Naive thymus-derived CD4-positive, alpha-beta T cell (primary cell): ENCODE measurements around the gene STX1A. TPM values are rescaled to one million over a fixed set of nuclear protein-coding genes. Genes with fewer than 3 reads are reported as not detected.
"Not testable (repeated sequence)": the region's sequence is repeated elsewhere in the genome, so short reads cannot be mapped to it uniquely, and the experiment has no call there.

Experiments
- ATAC-seq: fragments of 150-1000 bp; cut with Tn5 transposase; 2 replicates; pipeline ENCODE4 v1.10.0; 2021; ENCODE audit warnings: mild to moderate bottlenecking, moderate library complexity
- CTCF ChIA-PET: fragments of 350-600 bp; sonication (Branson Sonifier 250); formaldehyde crosslinking; loops from one replicate; lab custom pipeline; 2021; ENCODE audit warnings: antibody characterized with exemption; lab: Charles Lee
- POLR2A ChIA-PET: fragments of 350-600 bp; sonication (Branson Sonifier 250); formaldehyde crosslinking; loops from one replicate; lab custom pipeline; 2021; ENCODE audit warnings: antibody characterized with exemption, inconsistent platforms; lab: Charles Lee
- DNase-seq, 9 donors: peaks; one replicate each; pipeline versions ENCODE4 v3.0.0 to v3.0.0-alpha.2; 2020 to 2022; ENCODE audit warnings: mixed read lengths in 1 of 9
- H3K27ac ChIP-seq: one replicate; pipeline ENCODE4 v1.7.0; 2013; ENCODE audit warnings: mild to moderate bottlenecking, low read depth, low read length, moderate library complexity
- H3K27me3 ChIP-seq, 2 donors: one replicate each; pipeline ENCODE4 v1.7.0; 2013; ENCODE audit warnings: low read length in 2 of 2, mild to moderate bottlenecking in 2 of 2, moderate library complexity in 2 of 2; ENCODE audit not compliant: control insufficient read depth in 2 of 2, insufficient read depth in 2 of 2
- H3K36me3 ChIP-seq, 3 experiments: 1 replicate in 2 of 3; 2 replicates in 1 of 3; pipeline ENCODE4 v1.7.0; 2013; ENCODE audit warnings: low read length in 3 of 3, mild to moderate bottlenecking in 3 of 3, moderate library complexity in 1 of 3; ENCODE audit not compliant: insufficient read depth in 3 of 3, control insufficient read depth in 2 of 3
- H3K4me1 ChIP-seq, 2 donors: one replicate each; pipeline ENCODE4 v1.7.0; 2013; ENCODE audit warnings: low read length in 2 of 2, mild to moderate bottlenecking in 2 of 2, moderate library complexity in 1 of 2; ENCODE audit not compliant: control insufficient read depth in 2 of 2, insufficient read depth in 2 of 2
- H3K4me3 ChIP-seq: 2 replicates; pipeline ENCODE4 v1.7.0; 2013; ENCODE audit warnings: mild to moderate bottlenecking, low read length
- H3K9me3 ChIP-seq, 3 experiments: 1 replicate in 2 of 3; 2 replicates in 1 of 3; pipeline ENCODE4 v1.7.0; 2013; ENCODE audit warnings: low read length in 3 of 3; ENCODE audit not compliant: control insufficient read depth in 2 of 3
- H3K27ac Mint-ChIP-seq, 9 donors: one replicate each; pipeline ENCODE4 v1.8.0; 2020 to 2022; ENCODE audit warnings: mixed read lengths in 9 of 9, mild to moderate bottlenecking in 8 of 9, moderate library complexity in 5 of 9, inconsistent platforms in 2 of 9
- H3K27me3 Mint-ChIP-seq, 5 donors: one replicate each; pipeline ENCODE4 v1.8.0; 2021 to 2022; ENCODE audit warnings: mixed read lengths in 5 of 5, mild to moderate bottlenecking in 1 of 5
- H3K36me3 Mint-ChIP-seq, 5 donors: one replicate each; pipeline ENCODE4 v1.8.0; 2020 to 2022; ENCODE audit warnings: mixed read lengths in 5 of 5, mild to moderate bottlenecking in 3 of 5, inconsistent platforms in 1 of 5
- H3K4me1 Mint-ChIP-seq, 7 donors: one replicate each; pipeline ENCODE4 v1.8.0; 2020 to 2022; ENCODE audit warnings: mixed read lengths in 7 of 7, mild to moderate bottlenecking in 3 of 7, inconsistent platforms in 1 of 7
- H3K4me3 Mint-ChIP-seq, 10 donors: one replicate each; pipeline ENCODE4 v1.8.0; 2020 to 2022; ENCODE audit warnings: mild to moderate bottlenecking in 10 of 10, mixed read lengths in 10 of 10, moderate library complexity in 6 of 10, inconsistent platforms in 2 of 10
- H3K9me3 Mint-ChIP-seq, 11 donors: one replicate each; pipeline ENCODE4 v1.8.0; 2020 to 2022; ENCODE audit warnings: mixed read lengths in 11 of 11, mild to moderate bottlenecking in 4 of 11, inconsistent platforms in 1 of 11, moderate library complexity in 1 of 11
- intact Hi-C, 2 donors: fragments of 100-400 bp; cut with micrococcal nuclease; formaldehyde crosslinking; loops; one replicate each; pipeline ENCODE4 v1.15.1; 2023
- polyA plus RNA-seq, 2 donors: library from polyadenylated mRNA; unstranded; fragments of 300-500 nt; fragmentation: Illumina TruSeq; gene quantifications; one replicate each; pipeline ENCODE4 v1.2.3, GENCODE V29; 2021
- total RNA-seq, 6 experiments: library from RNA in 5 of 6; stranded (reverse) in 5 of 6; gene quantifications; 1 replicate in 5 of 6; 2 replicates in 1 of 6; pipeline ENCODE4 v1.2.3 and lab custom pipeline; 2021 to 2026

Gene STX1A
- total and polyA plus RNA-seq, 7 experiments from 2014 or later, result 1.2 to 13.4 (median 9.8) TPM

DNA sequence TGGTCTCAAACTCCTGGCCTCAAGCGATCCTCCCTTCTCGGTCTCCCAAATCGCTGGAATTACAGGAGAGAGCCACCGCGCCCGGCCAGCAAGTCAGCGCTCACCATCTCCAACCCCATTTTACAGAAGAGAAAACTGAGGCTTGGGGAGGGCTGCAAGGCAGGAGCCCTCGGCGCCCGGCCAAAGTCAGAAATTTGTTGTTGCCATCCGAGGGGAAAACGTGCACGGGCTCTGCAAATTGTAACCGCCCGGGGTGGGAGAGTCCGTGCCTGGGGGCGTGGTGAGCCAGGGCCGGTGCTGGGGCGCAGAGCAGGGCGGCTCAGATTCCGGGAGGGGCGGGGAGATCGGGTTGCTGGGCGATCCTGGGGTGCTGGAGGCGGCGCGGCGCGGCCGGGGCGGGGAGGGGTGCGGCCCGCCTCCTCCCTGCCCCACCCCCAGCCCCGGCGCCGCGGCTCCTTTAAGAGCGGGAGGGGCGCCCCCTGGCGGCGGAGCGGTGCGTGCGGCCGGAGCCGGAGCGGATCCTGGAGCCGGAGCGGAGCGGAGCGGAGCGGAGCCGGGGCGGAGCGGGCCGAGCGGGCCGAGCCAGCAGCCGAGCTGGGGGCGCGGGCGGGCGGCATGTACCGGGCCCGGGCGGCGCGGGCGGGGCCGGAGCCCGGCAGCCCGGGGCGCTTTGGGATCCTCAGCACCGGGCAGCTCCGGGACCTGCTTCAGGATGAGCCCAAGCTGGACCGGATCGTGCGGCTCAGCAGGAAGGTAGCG is 51.9 kb downstream of the STX1A start, which contains the start of gene VPS37D:
Gene VPS37D (plus strand): TSS at position 488 of the 759 bp plus-strand sequence. CDS start 128 bp downstream, at position 616.
- ATAC-seq, result peak; percentile 98
- CTCF ChIA-PET, result interaction anchor here (1.0 to 1.4 kb wide), 2 partner anchors 44 to 61 kb away, joined by 3 read pairs; no protein-coding TSS in a partner anchor
- no peaks in the 10 kb centered on the region for H3K36me3 ChIP-seq
- DNase-seq, result peak; percentile 84 to 99 (median 93)
- H3K9me3 ChIP-seq, result no peaks in the 10 kb centered on the region
- peaks cover 27 to 58% (median 33%) of the 10 kb centered on the region in 5 donors for H3K27me3 Mint-ChIP-seq
- no peak within 1 kb of the TSS for H3K27ac ChIP-seq
- peaks cover 0 to 15% (median 8%) of the 10 kb centered on the region in 7 donors for H3K4me1 Mint-ChIP-seq
- POLR2A ChIA-PET, result interaction anchor here (0.6 to 1.2 kb wide), 3 partner anchors 8 to 71 kb away, joined by 3 to 4 read pairs (median 3); partner anchors contain the start of gene ABHD11
- H3K9me3 Mint-ChIP-seq, result peaks cover 0 to 8% (median 5%) of the 10 kb centered on the region in 11 donors
- H3K27ac Mint-ChIP-seq, result peak within 1 kb of the TSS in 5 of 9 donors; percentile 22 to 67 (median 49)
- intact Hi-C loops, result loop anchor here (1.0 to 5.0 kb wide), 11 partner anchors 16 to 840 kb away; partner anchors contain the start of genes ABHD11 (in 2 of the 2), BUD23 (in 2 of the 2), DNAJC30 (in 2 of the 2) and BAZ1B (in 1 of the 2)
- H3K4me3 Mint-ChIP-seq, result peak within 1 kb of the TSS; percentile 61 to 84 (median 76)
- no peaks in the 10 kb centered on the region for H3K27me3 ChIP-seq
- H3K36me3 Mint-ChIP-seq, result peaks cover 0 to 5% (median 4%) of the 10 kb centered on the region in 5 donors
- peaks cover 5 to 6% of the 10 kb centered on the region in 2 donors for H3K4me1 ChIP-seq
- H3K4me3 ChIP-seq, result peak within 1 kb of the TSS; percentile 44

DNA sequence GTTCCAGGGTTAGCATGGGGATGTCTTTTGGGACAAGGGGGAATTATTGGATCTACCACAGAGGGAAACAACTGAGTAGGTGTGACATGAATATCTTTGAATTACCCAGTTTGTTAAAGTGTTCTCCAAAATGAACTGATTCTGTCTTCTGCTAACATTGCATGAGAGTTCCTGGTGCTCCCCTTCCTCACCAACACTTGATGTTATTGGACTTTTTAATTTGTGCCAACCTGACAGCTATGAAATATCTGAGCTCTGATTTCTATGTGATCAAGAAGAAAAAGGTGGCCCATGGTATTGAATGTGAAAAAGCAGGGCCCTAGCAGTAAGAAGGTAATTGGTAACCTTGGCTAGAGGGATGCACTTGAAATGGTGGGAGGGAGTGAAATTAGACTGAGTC is 56.4 kb downstream of the STX1A start:
- H3K4me1 ChIP-seq, result no peaks in the 10 kb centered on the region
- no peak for DNase-seq
- POLR2A ChIA-PET, result no interaction called here
- H3K4me1 Mint-ChIP-seq, result peaks cover 0 to 7% (median 3%) of the 10 kb centered on the region in 7 donors
- CTCF ChIA-PET, result no interaction called here
- no peak overlapping the region for H3K27ac ChIP-seq
- H3K9me3 Mint-ChIP-seq, result peaks cover 0 to 8% (median 5%) of the 10 kb centered on the region in 11 donors
- no peaks in the 10 kb centered on the region for H3K36me3 ChIP-seq
- H3K4me3 Mint-ChIP-seq, result no peak overlapping the region
- H3K27me3 Mint-ChIP-seq, result peaks cover 38 to 56% (median 46%) of the 10 kb centered on the region in 5 donors
- no peaks in the 10 kb centered on the region for H3K27me3 ChIP-seq
- H3K9me3 ChIP-seq, result no peaks in the 10 kb centered on the region
- H3K4me3 ChIP-seq, result no peak overlapping the region
- peak overlapping the region in 1 of 9 donors; percentile 17 for H3K27ac Mint-ChIP-seq
- intact Hi-C loops, result no loop called here
- H3K36me3 Mint-ChIP-seq, result peaks cover 0 to 5% (median 4%) of the 10 kb centered on the region in 5 donors
- no peak for ATAC-seq

DNA sequence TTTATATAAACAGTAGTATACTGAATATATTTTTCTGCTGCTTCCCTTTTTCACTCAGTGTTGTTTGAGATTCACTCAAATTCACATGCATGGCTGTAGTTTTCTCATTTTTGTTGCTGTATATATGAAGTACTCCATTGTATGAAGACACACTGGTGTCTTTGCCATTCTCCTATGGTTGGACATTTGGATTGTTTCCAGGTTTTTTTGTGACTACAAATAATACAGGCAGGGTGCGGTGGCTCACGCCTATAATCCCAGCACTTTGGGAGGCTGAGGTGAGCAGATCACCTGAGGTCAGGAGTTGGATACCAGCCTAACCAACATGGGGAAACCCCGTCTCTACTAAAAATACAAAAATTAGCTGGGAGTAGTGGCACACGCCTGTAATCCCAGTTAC is 58.9 kb downstream of the STX1A start:
- CTCF ChIA-PET, H3K27ac ChIP-seq, H3K9me3 Mint-ChIP-seq, H3K4me1 ChIP-seq, H3K4me3 Mint-ChIP-seq, H3K4me3 ChIP-seq, H3K4me1 Mint-ChIP-seq, intact Hi-C loops, POLR2A ChIA-PET, ATAC-seq, H3K27ac Mint-ChIP-seq, DNase-seq, H3K36me3 ChIP-seq, H3K36me3 Mint-ChIP-seq, H3K9me3 ChIP-seq, H3K27me3 ChIP-seq: not testable (repeated sequence)
- peaks cover 33 to 50% (median 35%) of the 10 kb centered on the region in 5 donors for H3K27me3 Mint-ChIP-seq

DNA sequence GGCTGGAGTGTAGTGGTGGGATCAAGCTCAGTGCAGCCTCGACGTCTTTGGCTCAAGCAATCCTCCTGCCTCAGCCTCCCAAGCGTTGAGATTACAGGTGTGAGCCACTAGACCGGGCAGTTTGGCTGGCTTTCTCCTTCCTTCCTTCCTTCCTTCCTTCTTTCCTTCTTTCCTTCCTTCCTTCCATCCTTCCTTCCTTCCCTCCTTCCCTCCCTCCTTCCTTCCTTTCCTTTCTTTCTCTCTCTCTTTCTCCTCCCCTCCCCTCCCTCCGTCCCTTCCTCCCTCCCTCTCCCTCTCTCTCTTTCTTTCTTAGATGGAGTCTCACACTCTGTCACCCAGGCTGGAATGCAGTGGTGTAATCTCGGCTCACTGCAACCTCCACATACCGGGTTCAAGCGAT is 59.5 kb downstream of the STX1A start:
- ChIA-PET CTCF (no interaction called here), POLR2A (no interaction called here)
- Mint-ChIP-seq H3K27ac (no peak overlapping the region), H3K36me3 (peaks cover 0 to 5% (median 4%) of the 10 kb centered on the region in 5 donors), H3K4me3 (no peak overlapping the region), H3K9me3 (peaks cover 2 to 8% (median 6%) of the 10 kb centered on the region in 11 donors), H3K4me1 (peaks cover 0 to 2% (median 0%) of the 10 kb centered on the region in 7 donors), H3K27me3 (peaks cover 32 to 50% (median 33%) of the 10 kb centered on the region in 5 donors)
- H3K27ac ChIP-seq, result no peak overlapping the region
- H3K4me3 ChIP-seq, result no peak overlapping the region
- H3K27me3 ChIP-seq, result no peaks in the 10 kb centered on the region
- intact Hi-C loops, result no loop called here
- no peak for DNase-seq
- no peaks in the 10 kb centered on the region for H3K4me1 ChIP-seq
- ATAC-seq, result no peak
- no peaks in the 10 kb centered on the region for H3K36me3 ChIP-seq
- no peaks in the 10 kb centered on the region for H3K9me3 ChIP-seq

DNA sequence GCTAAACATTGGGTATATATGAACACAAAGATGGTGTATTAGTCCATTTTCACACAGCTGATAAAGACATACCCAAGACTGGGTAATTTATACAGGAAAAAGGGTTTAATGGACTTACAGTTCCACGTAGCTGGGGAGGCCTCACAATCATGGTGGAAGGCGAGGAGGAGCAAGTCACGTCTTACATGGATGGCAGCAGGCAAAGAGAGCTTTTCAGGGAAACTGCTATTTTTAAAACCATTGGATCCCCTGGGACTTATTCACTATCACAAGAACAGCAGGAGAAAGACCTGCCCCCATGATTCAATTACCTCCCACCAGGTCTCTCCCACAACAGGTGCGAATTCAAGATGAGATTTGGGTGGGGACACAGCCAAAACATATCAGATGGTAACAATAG is 64.2 kb downstream of the STX1A start:
- CTCF ChIA-PET, H3K9me3 Mint-ChIP-seq, H3K4me1 Mint-ChIP-seq, H3K4me1 ChIP-seq, H3K36me3 Mint-ChIP-seq, H3K27ac ChIP-seq, DNase-seq, intact Hi-C loops, H3K9me3 ChIP-seq, H3K4me3 ChIP-seq, ATAC-seq, POLR2A ChIA-PET, H3K27ac Mint-ChIP-seq, H3K27me3 ChIP-seq, H3K36me3 ChIP-seq, H3K4me3 Mint-ChIP-seq: not testable (repeated sequence)
- H3K27me3 Mint-ChIP-seq, result peaks cover 18 to 40% (median 31%) of the 10 kb centered on the region in 5 donors

DNA sequence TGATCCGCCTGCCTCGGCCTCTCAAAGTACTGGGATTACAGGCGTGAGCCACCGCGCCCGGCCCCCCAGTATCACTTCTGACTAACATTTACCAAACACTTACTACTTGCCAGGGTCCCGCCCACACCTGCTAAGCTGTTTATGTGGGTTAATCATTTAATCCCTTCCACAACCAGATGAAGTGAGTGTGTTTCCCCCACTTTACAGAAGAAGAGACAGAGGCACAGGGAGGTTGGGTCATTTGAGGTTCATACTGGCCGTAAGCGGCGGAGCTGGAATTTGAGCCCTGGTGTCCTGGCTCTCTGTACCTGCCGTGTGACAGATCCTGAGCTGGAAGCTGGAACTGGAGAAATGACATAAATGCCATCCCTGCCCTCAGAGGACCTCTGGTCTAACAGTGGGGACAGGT is 66.9 kb downstream of the STX1A start:
- H3K4me3 Mint-ChIP-seq, result no peak overlapping the region
- no peak for ATAC-seq
- Histone ChIP-seq H3K36me3 (no peaks in the 10 kb centered on the region), H3K4me3 (no peak overlapping the region), H3K4me1 (peaks cover 0 to 4% of the 10 kb centered on the region in 2 donors), H3K27me3 (peaks cover 0 to 10% of the 10 kb centered on the region in 2 donors), H3K9me3 (no peaks in the 10 kb centered on the region), H3K27ac (no peak overlapping the region)
- peaks cover 8 to 17% (median 9%) of the 10 kb centered on the region in 7 donors for H3K4me1 Mint-ChIP-seq
- no peak for DNase-seq
- intact Hi-C loops, result no loop called here
- no peaks in the 10 kb centered on the region for H3K36me3 Mint-ChIP-seq
- peaks cover 37 to 54% (median 48%) of the 10 kb centered on the region in 5 donors for H3K27me3 Mint-ChIP-seq
- no peak overlapping the region for H3K27ac Mint-ChIP-seq
- CTCF ChIA-PET, result interaction anchor here (0.6 kb wide), 1 partner anchor 25 kb away, joined by 3 read pairs; no protein-coding TSS in a partner anchor
- POLR2A ChIA-PET, result no interaction called here
- H3K9me3 Mint-ChIP-seq, result peaks cover 0 to 3% (median 0%) of the 10 kb centered on the region in 11 donors
